HG03097 (cell line): ENCODE data around the gene SMCO2.

Source experiments
- ATAC-seq: cut with Tn5 transposase; IDR thresholded peaks from one replicate; pipeline ENCODE4 v1.9.1; 2021; ENCODE audit not compliant: unreplicated experiment, low FRiP score

The SMCO2 gene

DNA sequence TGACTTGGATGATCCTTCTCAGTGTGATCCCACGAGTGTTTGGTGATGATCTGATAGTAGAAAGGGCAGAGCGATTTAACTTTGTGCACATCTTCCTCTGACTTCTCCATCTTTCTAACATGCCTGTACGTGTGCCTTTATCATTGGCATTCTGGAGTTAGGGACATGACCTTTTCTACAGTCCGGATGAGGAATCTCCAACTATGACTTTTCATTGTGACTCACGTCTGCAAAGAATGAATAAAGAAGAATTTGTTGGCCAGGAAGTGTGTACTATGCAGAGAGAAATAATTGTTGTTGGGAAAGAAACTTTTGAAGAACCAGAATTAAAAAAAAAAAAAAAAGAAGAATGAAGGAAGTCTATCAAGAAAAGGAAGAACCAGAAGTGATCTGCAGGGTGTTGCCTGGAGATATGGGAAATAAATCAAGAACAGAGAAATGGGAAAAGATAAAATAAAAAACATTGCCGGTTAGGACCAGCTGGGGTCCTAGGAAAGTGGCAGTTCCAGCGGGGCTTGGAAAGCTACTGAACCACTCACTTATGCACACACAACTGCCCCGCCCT, 102.8 kb downstream of the SMCO2 start:
- ATAC-seq = no peak

DNA sequence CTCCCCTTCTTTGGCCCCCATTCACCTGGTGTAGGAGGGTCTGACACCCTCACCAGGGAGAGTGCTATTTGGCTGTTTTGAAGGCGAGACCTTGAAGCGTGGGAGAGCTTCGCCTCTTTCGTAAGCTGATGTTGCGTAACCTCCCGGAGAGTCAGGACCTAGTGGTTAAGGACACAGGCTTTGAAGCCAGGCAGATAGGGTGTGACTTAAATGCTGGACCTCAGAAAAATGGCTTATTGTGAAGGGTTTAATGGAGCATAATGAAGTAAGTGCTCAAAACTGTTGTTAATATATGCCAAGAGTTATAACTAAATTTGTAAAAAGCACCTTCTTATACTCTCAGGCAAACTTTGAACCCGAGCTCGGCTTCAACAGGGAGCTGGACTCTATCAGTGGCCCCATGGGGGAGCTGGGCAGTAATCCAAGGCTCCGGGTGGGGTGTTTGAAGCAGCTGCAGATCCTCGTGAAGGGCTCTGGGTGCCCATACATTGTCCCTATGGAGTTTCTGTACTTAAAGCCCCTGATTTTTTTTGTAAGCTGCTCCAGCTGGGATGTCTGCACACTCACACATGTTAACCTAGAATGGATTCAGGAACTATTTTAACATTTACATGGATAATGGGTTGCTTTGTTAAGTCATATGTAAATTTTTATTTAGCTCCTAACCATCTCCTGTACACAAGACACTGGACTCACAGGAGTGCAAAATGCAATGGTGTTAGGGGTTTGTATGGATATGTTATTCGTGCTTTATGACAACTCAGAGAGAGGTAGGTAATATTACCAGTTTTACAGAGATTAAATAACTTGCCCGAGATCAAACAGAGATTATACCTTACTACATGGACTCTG, 103.5 kb downstream of the SMCO2 start:
- no peak for ATAC-seq

GRCh38 chr12:27550653-27550975, 104.1 kb downstream of the SMCO2 start:
- ATAC-seq = no peak

DNA sequence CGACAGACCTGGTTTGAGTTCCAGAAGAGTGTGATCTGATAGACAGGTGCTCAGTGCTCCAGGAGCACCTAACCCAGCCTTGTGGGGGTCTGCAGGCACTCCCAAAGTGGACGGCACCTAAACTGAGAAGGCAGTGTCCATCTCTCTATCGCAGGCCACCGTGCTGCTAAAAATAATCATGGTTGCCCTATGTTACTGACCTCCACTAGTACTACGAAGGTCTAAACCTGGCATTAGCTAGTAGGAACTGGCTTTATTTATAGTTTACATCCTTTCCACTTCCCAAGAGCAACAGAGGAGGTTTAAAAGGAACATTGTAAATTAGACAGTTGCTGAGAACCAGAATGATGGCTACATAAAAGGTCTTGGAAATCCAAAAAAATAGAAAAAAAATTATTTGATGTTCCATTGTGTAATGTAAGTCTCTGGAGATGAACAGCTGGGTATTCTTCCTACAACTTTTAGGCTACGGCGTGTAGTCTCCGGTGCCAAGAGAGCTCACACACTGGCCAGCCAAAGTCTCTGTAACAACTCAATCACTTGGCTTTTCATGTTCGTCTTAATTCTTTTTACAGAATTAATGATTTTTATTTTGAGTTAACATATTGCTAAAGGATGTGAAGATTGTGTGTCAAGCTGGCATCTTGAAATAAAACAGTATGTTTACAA, 104.8 kb downstream of the SMCO2 start:
- ATAC-seq = no peak
